GM13977 (cell line): ENCODE measurements around the gene DACH1.

Source experiments
- DNase-seq: peaks from one replicate; pipeline ENCODE4 v3.0.0; 2012; ENCODE audit warnings: low spot score
- CTCF ChIP-seq: IDR thresholded peaks from 2 replicates; pipeline ENCODE4 v1.5.1; 2012; ENCODE audit warnings: mild to moderate bottlenecking, control low read depth; ENCODE audit not compliant: insufficient read depth; ENCODE audit errors: extremely low read depth, missing control alignments
- in situ Hi-C: fragments of 300-500 bp; cut with MboI; formaldehyde crosslinking; loops from one replicate; pipeline ENCODE4 v1.12.0; 2022; ENCODE audit warnings: low sequenced_read_pairs, low pct_unique_long_range_greater_than_20kb, mixed read lengths, inconsistent platforms; ENCODE audit not compliant: unreplicated experiment

DACH1 gene

GRCh38 chr13:71522941-71523526, 344.0 kb downstream of the DACH1 start:
- in situ Hi-C loops, result no loop called here
- no peak for DNase-seq
- no peak for TF ChIP-seq CTCF

- TF ChIP-seq CTCF, result no peak
- DNase-seq, result no peak
- in situ Hi-C loops, result no loop called here
These were observed 350.0 kb downstream of the DACH1 start for GRCh38 chr13:71517004-71517403.

GRCh38 chr13:71516521-71516920, 350.5 kb downstream of the DACH1 start:
- DNase-seq, result no peak
- in situ Hi-C loops, result no loop called here

GRCh38 chr13:71515744-71516038, 351.3 kb downstream of the DACH1 start:
- in situ Hi-C loops, result no loop called here
- TF ChIP-seq CTCF, result no peak
- no peak for DNase-seq

More at GRCh38 chr13:71516521-71516920, 350.5 kb downstream of the DACH1 start:
- TF ChIP-seq CTCF, result no peak

- no peak for DNase-seq
- in situ Hi-C loops, result no loop called here
- no peak for TF ChIP-seq CTCF
These were observed 351.9 kb downstream of the DACH1 start for GRCh38 chr13:71514900-71515743.

- TF ChIP-seq CTCF, result no peak
- in situ Hi-C loops, result no loop called here
- DNase-seq, result no peak
These were observed 353.5 kb downstream of the DACH1 start for GRCh38 chr13:71513411-71514033.
